Activated naive CD4-positive, alpha-beta T cell treated with anti-CD3 and anti-CD28 coated beads, Interleukin-2, amount 50 U/mL, for 24 hours (primary cell): ENCODE data around the gene GLYATL3.

ENCODE experiments used
- H3K27ac Mint-ChIP-seq: one replicate; pipeline ENCODE4 v1.8.0; 2021; ENCODE audit warnings: mild to moderate bottlenecking, mixed read lengths
- H3K27me3 Mint-ChIP-seq: one replicate; pipeline ENCODE4 v1.8.0; 2021; ENCODE audit warnings: mixed read lengths
- H3K36me3 Mint-ChIP-seq: one replicate; pipeline ENCODE4 v1.8.0; 2021; ENCODE audit warnings: mixed read lengths
- H3K4me1 Mint-ChIP-seq: one replicate; pipeline ENCODE4 v1.8.0; 2021; ENCODE audit warnings: mixed read lengths
- H3K4me3 Mint-ChIP-seq: one replicate; pipeline ENCODE4 v1.8.0; 2021; ENCODE audit warnings: mild to moderate bottlenecking, mixed read lengths
- H3K9me3 Mint-ChIP-seq: one replicate; pipeline ENCODE4 v1.8.0; 2021; ENCODE audit warnings: mixed read lengths

Gene GLYATL3

DNA sequence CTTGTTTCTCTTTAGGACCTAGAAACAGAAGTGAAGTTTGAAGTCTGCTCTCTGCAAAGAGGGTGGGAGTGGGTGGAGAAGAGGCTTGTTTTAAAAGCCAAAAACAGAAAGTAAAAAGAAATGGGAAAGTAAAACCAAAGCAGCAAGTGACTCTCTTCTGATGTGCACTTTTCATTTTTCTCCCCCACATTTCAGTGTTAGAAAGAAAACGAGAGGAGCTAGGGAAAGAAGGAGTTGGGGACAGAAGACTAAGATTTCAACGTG, 52.1 kb downstream of the GLYATL3 start:
- Mint-ChIP-seq H3K27ac (no peak overlapping the region), H3K36me3 (no peaks in the 10 kb centered on the region), H3K4me3 (peak overlapping the region; percentile 83), H3K4me1 (peaks cover 28% of the 10 kb centered on the region), H3K27me3 (peaks cover 25% of the 10 kb centered on the region), H3K9me3 (no peaks in the 10 kb centered on the region)

GRCh38 chr6:49552596-49552995, 52.9 kb downstream of the GLYATL3 start:
- Mint-ChIP-seq H3K9me3 (no peaks in the 10 kb centered on the region), H3K27me3 (peaks cover 21% of the 10 kb centered on the region), H3K4me3 (no peak overlapping the region), H3K36me3 (no peaks in the 10 kb centered on the region), H3K4me1 (peaks cover 28% of the 10 kb centered on the region), H3K27ac (no peak overlapping the region)

- H3K9me3 Mint-ChIP-seq, result no peaks in the 10 kb centered on the region
- H3K4me3 Mint-ChIP-seq, result no peak overlapping the region
- peaks cover 28% of the 10 kb centered on the region for H3K4me1 Mint-ChIP-seq
- no peak overlapping the region for H3K27ac Mint-ChIP-seq
- no peaks in the 10 kb centered on the region for H3K36me3 Mint-ChIP-seq
- peaks cover 19% of the 10 kb centered on the region for H3K27me3 Mint-ChIP-seq
These were observed 53.7 kb downstream of the GLYATL3 start for GRCh38 chr6:49553384-49553783.

DNA sequence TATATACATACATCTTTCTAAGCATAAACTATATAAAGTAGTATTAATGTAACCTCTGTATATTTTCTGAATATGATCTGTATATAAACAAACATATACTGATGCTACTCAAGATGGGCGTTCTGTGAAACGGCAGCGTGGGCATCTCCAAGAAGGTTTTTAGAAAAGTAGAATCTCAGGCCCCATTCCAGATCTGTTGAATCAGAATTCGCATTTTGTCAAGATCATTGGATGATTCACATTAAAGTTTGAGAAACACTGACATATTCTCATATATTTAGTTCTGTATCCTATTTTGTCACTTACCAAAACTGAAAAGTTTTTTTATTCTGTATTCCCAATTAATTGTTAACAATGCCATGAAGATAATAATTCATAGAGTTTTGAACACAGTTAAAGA, 56.2 kb downstream of the GLYATL3 start:
- H3K4me1 Mint-ChIP-seq, result peaks cover 21% of the 10 kb centered on the region
- H3K9me3 Mint-ChIP-seq, result no peaks in the 10 kb centered on the region
- H3K27ac Mint-ChIP-seq, result no peak overlapping the region
- H3K36me3 Mint-ChIP-seq, result peaks cover 1% of the 10 kb centered on the region
- H3K27me3 Mint-ChIP-seq, result peaks cover 7% of the 10 kb centered on the region
- no peak overlapping the region for H3K4me3 Mint-ChIP-seq

DNA sequence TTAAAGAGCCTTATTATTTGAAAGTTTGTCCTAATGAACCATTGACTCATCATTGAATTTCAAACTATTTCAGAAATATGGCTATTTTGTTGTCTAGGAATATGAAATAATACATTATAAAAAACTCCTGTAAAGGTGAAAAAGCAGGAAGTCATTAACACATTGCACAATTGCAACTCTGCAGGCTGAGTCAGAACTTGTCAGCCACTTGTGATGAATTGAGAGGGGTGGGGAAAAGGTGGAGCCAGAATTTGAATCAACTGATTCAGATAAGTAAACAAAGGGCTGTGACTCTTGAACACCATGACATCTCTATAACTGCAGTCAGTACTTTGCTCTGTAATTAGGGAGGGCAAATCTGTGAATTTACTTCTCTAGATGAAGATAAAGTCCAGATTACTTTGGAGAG, 56.7 kb downstream of the GLYATL3 start:
- no peak overlapping the region for H3K27ac Mint-ChIP-seq
- H3K36me3 Mint-ChIP-seq, result peaks cover 1% of the 10 kb centered on the region
- H3K4me3 Mint-ChIP-seq, result no peak overlapping the region
- H3K4me1 Mint-ChIP-seq, result peaks cover 16% of the 10 kb centered on the region
- H3K27me3 Mint-ChIP-seq, result peaks cover 6% of the 10 kb centered on the region
- H3K9me3 Mint-ChIP-seq, result no peaks in the 10 kb centered on the region

DNA sequence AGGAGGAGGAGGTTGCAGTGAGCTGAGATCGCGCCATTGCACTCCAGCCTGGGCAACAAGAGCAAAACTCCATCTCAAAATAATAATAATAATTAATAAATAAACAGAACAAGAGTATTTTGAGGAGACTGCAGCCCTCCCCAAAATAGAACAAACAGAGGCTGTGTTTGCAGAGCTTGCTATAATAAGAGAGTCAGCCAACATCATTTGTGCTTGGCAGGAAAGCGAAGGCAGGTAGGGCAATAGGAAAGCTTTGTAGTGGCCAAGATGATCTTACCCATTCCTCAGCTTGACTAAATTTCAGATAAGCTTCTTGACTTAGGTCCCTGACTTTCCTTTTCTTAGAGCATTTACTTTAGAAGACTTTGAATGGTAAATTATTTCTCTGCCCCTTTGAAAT, 57.5 kb downstream of the GLYATL3 start:
- Mint-ChIP-seq H3K4me1 (peaks cover 11% of the 10 kb centered on the region), H3K27me3 (peaks cover 5% of the 10 kb centered on the region), H3K27ac (no peak overlapping the region), H3K9me3 (no peaks in the 10 kb centered on the region), H3K4me3 (no peak overlapping the region), H3K36me3 (peaks cover 1% of the 10 kb centered on the region)

DNA sequence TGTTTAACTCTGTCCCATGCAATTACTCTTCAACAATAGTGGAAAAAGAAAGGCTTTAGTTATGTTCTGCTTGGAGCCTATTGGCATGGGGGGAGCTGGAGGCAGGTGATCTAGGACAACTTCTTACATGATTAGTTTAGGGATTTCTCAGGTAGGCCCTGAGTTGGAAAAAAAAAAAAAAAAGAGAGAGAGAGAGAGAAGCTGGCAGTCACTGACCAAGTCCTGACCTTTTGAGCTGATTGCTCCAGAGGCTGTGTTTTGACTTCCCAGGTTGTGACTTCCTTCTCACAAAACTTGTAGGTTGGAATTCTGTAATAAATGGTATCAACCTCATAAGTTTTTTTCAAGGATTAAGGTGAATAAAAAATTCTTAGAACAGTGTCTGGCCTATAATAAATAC, 58.5 kb downstream of the GLYATL3 start:
- Mint-ChIP-seq H3K4me1 (peaks cover 5% of the 10 kb centered on the region), H3K27me3 (peaks cover 5% of the 10 kb centered on the region)

GRCh38 chr6:49563006-49563886, 63.5 kb downstream of the GLYATL3 start:
- Mint-ChIP-seq H3K9me3 (no peaks in the 10 kb centered on the region), H3K36me3 (peaks cover 1% of the 10 kb centered on the region), H3K27ac (no peak overlapping the region), H3K4me1 (no peaks in the 10 kb centered on the region), H3K4me3 (no peak overlapping the region), H3K27me3 (peaks cover 6% of the 10 kb centered on the region)

More for the DNA sequence above, 58.5 kb downstream of the GLYATL3 start:
- H3K27ac Mint-ChIP-seq, result no peak overlapping the region
- H3K36me3 Mint-ChIP-seq, result peaks cover 1% of the 10 kb centered on the region
- H3K9me3 Mint-ChIP-seq, result no peaks in the 10 kb centered on the region
- H3K4me3 Mint-ChIP-seq, result no peak overlapping the region

DNA sequence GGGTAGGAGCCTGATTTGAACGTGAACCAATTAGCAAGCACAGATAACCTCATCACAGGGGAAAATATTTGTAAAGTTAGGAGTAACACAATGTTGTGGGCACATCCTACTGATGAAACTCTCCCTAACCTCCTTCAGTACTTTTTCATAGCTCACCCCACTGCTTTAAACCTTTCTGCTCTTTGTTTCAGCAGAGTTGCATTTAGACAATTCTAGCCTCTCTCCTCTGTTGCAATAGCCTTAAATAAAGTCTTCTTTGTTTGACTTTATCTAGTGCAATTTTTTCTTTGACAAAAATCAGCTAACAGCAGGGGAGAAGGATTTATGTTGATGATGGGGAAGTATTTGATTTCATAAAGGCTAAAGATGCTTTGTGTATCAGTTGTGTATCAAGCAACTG, 64.8 kb downstream of the GLYATL3 start:
- H3K4me3 Mint-ChIP-seq, result no peak overlapping the region
- no peak overlapping the region for H3K27ac Mint-ChIP-seq
- H3K9me3 Mint-ChIP-seq, result no peaks in the 10 kb centered on the region
- H3K36me3 Mint-ChIP-seq, result peaks cover 1% of the 10 kb centered on the region
- peaks cover 6% of the 10 kb centered on the region for H3K27me3 Mint-ChIP-seq
- H3K4me1 Mint-ChIP-seq, result no peaks in the 10 kb centered on the region

DNA sequence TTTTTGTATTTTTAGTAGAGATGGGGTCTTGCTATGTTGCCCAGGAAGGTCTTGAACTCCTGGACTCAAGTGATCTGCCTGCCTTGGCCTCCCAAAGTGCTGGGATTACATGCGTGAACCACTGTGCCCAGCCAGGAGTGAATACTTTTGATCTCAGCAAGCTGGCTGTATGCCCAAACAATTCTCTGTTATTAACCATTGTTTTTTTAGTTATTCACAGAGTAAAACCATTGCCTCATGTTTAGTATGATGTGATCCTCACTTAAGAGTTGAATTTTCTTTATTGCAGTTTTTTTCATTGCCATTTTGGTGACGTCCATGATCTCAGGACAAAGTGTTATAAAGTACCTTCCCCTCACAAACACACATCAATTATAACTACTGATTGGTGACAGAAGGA, 65.5 kb downstream of the GLYATL3 start:
- Mint-ChIP-seq H3K36me3 (peaks cover 1% of the 10 kb centered on the region), H3K4me1 (no peaks in the 10 kb centered on the region), H3K4me3 (no peak overlapping the region), H3K27ac (no peak overlapping the region), H3K27me3 (peaks cover 6% of the 10 kb centered on the region), H3K9me3 (no peaks in the 10 kb centered on the region)

DNA sequence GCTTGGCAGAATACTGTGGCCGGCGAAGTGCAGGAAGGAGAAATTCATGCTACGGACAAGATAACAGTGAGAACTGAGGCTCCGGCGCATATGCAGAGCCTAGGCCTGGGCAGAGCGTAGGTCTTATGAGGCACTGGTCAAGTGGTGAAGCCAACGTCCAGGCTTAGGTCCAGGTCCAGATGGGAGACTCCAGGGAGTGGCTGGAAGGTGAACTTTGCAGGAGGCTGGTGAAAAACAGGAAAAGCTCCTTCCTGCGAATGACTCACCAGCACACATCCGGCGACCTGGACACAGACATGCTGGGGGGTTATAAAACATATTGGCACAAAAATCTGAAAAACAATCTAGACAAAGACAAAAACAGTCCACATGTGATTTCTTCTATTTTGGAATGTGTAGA, 66.1 kb downstream of the GLYATL3 start:
- Mint-ChIP-seq H3K36me3 (peaks cover under 1% of the 10 kb centered on the region), H3K4me1 (no peaks in the 10 kb centered on the region), H3K9me3 (no peaks in the 10 kb centered on the region), H3K27ac (no peak overlapping the region), H3K4me3 (no peak overlapping the region), H3K27me3 (peaks cover 6% of the 10 kb centered on the region)

GRCh38 chr6:49570474-49571079, 70.9 kb downstream of the GLYATL3 start:
- no peaks in the 10 kb centered on the region for H3K4me1 Mint-ChIP-seq
- no peak overlapping the region for H3K4me3 Mint-ChIP-seq
- H3K27ac Mint-ChIP-seq, result no peak overlapping the region
- H3K27me3 Mint-ChIP-seq, result peaks cover 4% of the 10 kb centered on the region
- no peaks in the 10 kb centered on the region for H3K9me3 Mint-ChIP-seq
- no peaks in the 10 kb centered on the region for H3K36me3 Mint-ChIP-seq

- no peak overlapping the region for H3K27ac Mint-ChIP-seq
- no peaks in the 10 kb centered on the region for H3K9me3 Mint-ChIP-seq
- no peak overlapping the region for H3K4me3 Mint-ChIP-seq
- H3K4me1 Mint-ChIP-seq, result no peaks in the 10 kb centered on the region
- no peaks in the 10 kb centered on the region for H3K36me3 Mint-ChIP-seq
- H3K27me3 Mint-ChIP-seq, result peaks cover 2% of the 10 kb centered on the region
These were observed 76.9 kb downstream of the GLYATL3 start for GRCh38 chr6:49576618-49577017.
